SU-DHL-6 (cell line): Measurements from ENCODE around the gene USP26.

Experiments
- H2AFZ ChIP-seq: fragments of 200-600 bp; sonication (generic); 2 replicates; pipeline ENCODE4 v1.6.1; 2014; ENCODE audit warnings: low read depth, mild to moderate bottlenecking, moderate library complexity, mixed read lengths, antibody characterized with exemption, low read length; ENCODE audit not compliant: severe bottlenecking
- H3F3A ChIP-seq: fragments of 200-600 bp; shearing (Covaris generic); 2 replicates; pipeline ENCODE4 v1.6.0; 2016; ENCODE audit warnings: antibody characterized with exemption, mild to moderate bottlenecking; ENCODE audit not compliant: insufficient read depth
- H3K27ac ChIP-seq: fragments of 200-600 bp; sonication (generic); 2 replicates; pipeline ENCODE4 v1.5.1; 2016; ENCODE audit warnings: low read depth, mild to moderate bottlenecking, low read length, moderate library complexity, mixed read lengths
- H3K27me3 ChIP-seq: fragments of 200-600 bp; sonication (generic), shearing (Covaris generic); 2 replicates; pipeline ENCODE4 v1.6.0; 2014; ENCODE audit warnings: mild to moderate bottlenecking, low read length
- H3K36me3 ChIP-seq: fragments of 200-600 bp; sonication (generic); 2 replicates; pipeline ENCODE4 v1.6.1; 2014; ENCODE audit warnings: mild to moderate bottlenecking, low read length, mixed read lengths
- H3K4me2 ChIP-seq: fragments of 300-600, 200-600 bp; shearing (Covaris generic), sonication (generic); 2 replicates; pipeline ENCODE4 v1.6.0; 2014; ENCODE audit warnings: low read length, low read depth, mild to moderate bottlenecking; ENCODE audit not compliant: poor library complexity, severe bottlenecking
- H3K4me3 ChIP-seq: fragments of 200-600 bp; sonication (generic); 2 replicates; pipeline ENCODE4 v1.5.1; 2014; ENCODE audit warnings: antibody characterized with exemption, low read length, mild to moderate bottlenecking, mixed read lengths; ENCODE audit not compliant: insufficient read depth, poor library complexity, severe bottlenecking
- H3K79me2 ChIP-seq: fragments of 200-600 bp; sonication (generic); 2 replicates; pipeline ENCODE4 v1.6.1; 2014; ENCODE audit warnings: mild to moderate bottlenecking, low read length, moderate library complexity; ENCODE audit not compliant: insufficient read depth
- H3K9ac ChIP-seq: fragments of 200-600 bp; sonication (generic); 2 replicates; pipeline ENCODE4 v1.7.0; 2014; ENCODE audit warnings: mild to moderate bottlenecking, low read length
- H3K9me2 ChIP-seq: fragments of 200-600 bp; sonication (generic); replicated peaks from 2 replicates; pipeline ENCODE4 v1.6.1; 2014; ENCODE audit warnings: low read length; ENCODE audit not compliant: insufficient read depth
- H3K9me3 ChIP-seq: fragments of 200-600 bp; sonication (generic); 2 replicates; pipeline ENCODE4 v1.6.1; 2014; ENCODE audit warnings: low read length, mixed read lengths; ENCODE audit not compliant: insufficient read depth
- H4K20me1 ChIP-seq: fragments of 200-600 bp; sonication (generic); 2 replicates; pipeline ENCODE4 v1.6.1; 2014; ENCODE audit warnings: low read depth, mild to moderate bottlenecking, antibody characterized with exemption, low read length, moderate library complexity, mixed read lengths
- EZH2phosphoT487 ChIP-seq: fragments of 200-600 bp; sonication (generic), shearing (Covaris generic); conservative IDR thresholded peaks from 2 replicates; pipeline ENCODE4 v1.6.1; 2018; ENCODE audit warnings: mild to moderate bottlenecking, antibody characterized with exemption, low read length, moderate library complexity, mixed read lengths
- TF ChIP-seq, protein P1 (sequence below): fragments of 200-600 bp; sonication (generic); IDR thresholded peaks from one replicate; pipeline ENCODE4 v1.5.1; 2017; ENCODE audit warnings: antibody characterized with exemption, mild to moderate bottlenecking, low read length, moderate library complexity; ENCODE audit not compliant: insufficient read depth, poor library complexity, severe bottlenecking

Gene USP26

DNA sequence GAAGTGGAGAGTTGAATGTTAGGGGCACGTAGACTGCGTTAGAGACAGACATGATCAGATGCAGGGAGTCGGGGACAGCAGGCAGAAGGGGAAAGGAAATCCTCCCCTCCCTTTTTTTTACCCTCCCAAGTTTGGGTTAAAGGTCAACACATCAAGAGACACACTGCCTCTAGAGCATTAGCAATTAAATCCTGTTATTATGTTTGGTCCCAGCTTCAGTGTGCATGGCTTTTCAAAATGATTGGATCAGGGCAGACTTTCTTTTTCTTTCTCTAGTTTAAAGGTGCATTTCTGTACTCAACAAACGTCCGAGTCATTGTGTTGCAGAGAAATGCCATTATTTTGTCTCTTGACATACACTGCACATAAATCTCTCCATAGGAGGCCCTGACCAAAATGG lies 63.9 kb downstream of the USP26 start:
- no peaks in the 10 kb centered on the region for H4K20me1 ChIP-seq
- no peak overlapping the region for H3K4me2 ChIP-seq
- no peaks in the 10 kb centered on the region for H3F3A ChIP-seq
- H3K9me3 ChIP-seq, result no peaks in the 10 kb centered on the region
- no peaks in the 10 kb centered on the region for H3K9me2 ChIP-seq
- no peak overlapping the region for H3K27ac ChIP-seq
- H3K79me2 ChIP-seq, result no peaks in the 10 kb centered on the region
- no peak overlapping the region for H3K4me3 ChIP-seq
- no peaks in the 10 kb centered on the region for H3K27me3 ChIP-seq
- TF ChIP-seq, protein P1, sequence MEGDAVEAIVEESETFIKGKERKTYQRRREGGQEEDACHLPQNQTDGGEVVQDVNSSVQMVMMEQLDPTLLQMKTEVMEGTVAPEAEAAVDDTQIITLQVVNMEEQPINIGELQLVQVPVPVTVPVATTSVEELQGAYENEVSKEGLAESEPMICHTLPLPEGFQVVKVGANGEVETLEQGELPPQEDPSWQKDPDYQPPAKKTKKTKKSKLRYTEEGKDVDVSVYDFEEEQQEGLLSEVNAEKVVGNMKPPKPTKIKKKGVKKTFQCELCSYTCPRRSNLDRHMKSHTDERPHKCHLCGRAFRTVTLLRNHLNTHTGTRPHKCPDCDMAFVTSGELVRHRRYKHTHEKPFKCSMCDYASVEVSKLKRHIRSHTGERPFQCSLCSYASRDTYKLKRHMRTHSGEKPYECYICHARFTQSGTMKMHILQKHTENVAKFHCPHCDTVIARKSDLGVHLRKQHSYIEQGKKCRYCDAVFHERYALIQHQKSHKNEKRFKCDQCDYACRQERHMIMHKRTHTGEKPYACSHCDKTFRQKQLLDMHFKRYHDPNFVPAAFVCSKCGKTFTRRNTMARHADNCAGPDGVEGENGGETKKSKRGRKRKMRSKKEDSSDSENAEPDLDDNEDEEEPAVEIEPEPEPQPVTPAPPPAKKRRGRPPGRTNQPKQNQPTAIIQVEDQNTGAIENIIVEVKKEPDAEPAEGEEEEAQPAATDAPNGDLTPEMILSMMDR, result no peak
- TF ChIP-seq EZH2phosphoT487, result no peak
- no peak overlapping the region for H3K9ac ChIP-seq
- H2AFZ ChIP-seq, result no peak overlapping the region
- no peaks in the 10 kb centered on the region for H3K36me3 ChIP-seq

DNA sequence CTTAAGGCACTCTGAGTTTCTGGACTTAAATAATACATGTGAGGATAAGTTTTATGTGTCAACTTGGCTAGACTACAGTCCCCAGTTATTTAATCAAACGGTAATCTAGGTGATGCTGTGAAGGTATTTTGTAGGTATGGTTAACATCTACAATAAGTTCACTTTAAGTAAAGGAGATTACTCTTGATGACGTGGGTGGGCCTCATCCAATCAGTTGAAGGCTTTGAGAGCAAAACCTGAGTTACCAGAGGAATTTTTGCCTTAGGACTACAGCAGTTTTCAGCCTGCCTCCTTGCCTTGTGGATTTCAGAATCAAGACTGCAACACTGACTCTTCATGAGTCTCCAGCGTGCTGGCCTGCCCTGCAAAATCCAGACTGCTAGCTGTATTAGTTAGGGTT lies 78.7 kb downstream of the USP26 start:
- no peaks in the 10 kb centered on the region for H3K9me3 ChIP-seq
- H3F3A ChIP-seq, result no peaks in the 10 kb centered on the region
- no peaks in the 10 kb centered on the region for H4K20me1 ChIP-seq
- no peak overlapping the region for H3K9ac ChIP-seq
- no peak overlapping the region for H3K27ac ChIP-seq
- TF ChIP-seq, protein P1, result no peak
- no peak for TF ChIP-seq EZH2phosphoT487
- no peaks in the 10 kb centered on the region for H3K27me3 ChIP-seq
- H3K36me3 ChIP-seq, result no peaks in the 10 kb centered on the region
- no peak overlapping the region for H3K4me2 ChIP-seq
- H3K9me2 ChIP-seq, result no peaks in the 10 kb centered on the region
- no peak overlapping the region for H2AFZ ChIP-seq
- no peaks in the 10 kb centered on the region for H3K79me2 ChIP-seq
- H3K4me3 ChIP-seq, result no peak overlapping the region

DNA sequence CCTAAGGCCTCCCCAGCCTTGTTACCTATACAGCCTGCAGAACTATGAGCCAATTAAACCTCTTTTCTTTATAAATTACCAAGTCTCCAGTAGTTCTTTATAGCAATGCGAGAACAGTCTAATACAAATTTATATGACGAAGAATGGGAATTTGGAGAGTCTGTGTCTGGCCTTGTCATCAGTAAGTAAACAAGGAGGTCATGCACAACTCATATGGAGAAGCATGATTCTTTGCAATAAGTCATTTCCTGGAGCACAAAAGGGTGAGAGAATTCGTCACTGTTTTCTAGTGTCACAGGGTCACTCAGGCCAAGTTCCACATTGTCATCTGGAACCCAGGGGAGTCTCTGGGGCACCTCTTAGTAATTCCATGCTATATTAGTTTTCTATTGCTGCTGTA lies 89.5 kb downstream of the USP26 start:
- Histone ChIP-seq H3K27me3 (no peaks in the 10 kb centered on the region), H3K4me2 (no peak overlapping the region), H3K27ac (no peak overlapping the region), H3K36me3 (no peaks in the 10 kb centered on the region), H3K4me3 (no peak overlapping the region), H4K20me1 (no peaks in the 10 kb centered on the region), H3K9me3 (no peaks in the 10 kb centered on the region), H3K79me2 (no peaks in the 10 kb centered on the region), H2AFZ (no peak overlapping the region), H3F3A (no peaks in the 10 kb centered on the region), H3K9me2 (no peaks in the 10 kb centered on the region), H3K9ac (no peak overlapping the region)
- TF ChIP-seq, protein P1, result no peak
- TF ChIP-seq EZH2phosphoT487, result no peak

DNA sequence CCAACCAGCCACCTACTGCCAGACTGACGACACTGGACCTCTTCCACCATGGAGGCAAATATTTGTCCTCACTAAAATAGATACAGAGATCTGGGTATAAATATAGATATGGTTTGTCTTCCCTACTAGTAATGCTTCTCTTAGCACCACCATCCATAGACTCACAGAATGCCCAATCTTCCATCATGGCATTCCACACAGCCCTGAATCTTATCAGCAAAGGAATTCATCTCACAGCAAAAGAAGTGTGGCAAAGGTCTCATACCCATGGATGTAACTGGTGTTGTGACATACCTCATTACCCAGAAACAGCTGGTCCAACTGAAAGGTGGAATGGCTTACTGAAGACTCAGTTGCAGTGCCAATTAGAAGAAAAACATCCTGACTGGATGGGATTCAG lies 91.3 kb downstream of the USP26 start:
- no peak overlapping the region for H3K9ac ChIP-seq
- H3K9me2 ChIP-seq, result no peaks in the 10 kb centered on the region
- no peaks in the 10 kb centered on the region for H3K27me3 ChIP-seq
- no peaks in the 10 kb centered on the region for H3K36me3 ChIP-seq
- H4K20me1 ChIP-seq, result no peaks in the 10 kb centered on the region
- no peaks in the 10 kb centered on the region for H3K79me2 ChIP-seq
- no peak overlapping the region for H3K4me3 ChIP-seq
- H3F3A ChIP-seq, result no peaks in the 10 kb centered on the region
- H3K9me3 ChIP-seq, result no peaks in the 10 kb centered on the region
- H2AFZ ChIP-seq, result no peak overlapping the region
- H3K27ac ChIP-seq, result no peak overlapping the region
- H3K4me2 ChIP-seq, result no peak overlapping the region
- TF ChIP-seq, protein P1, result no peak
- TF ChIP-seq EZH2phosphoT487, result no peak
